GM12801 (cell line): ENCODE data around the gene SLC12A3.

Experiments
- CTCF ChIP-seq: IDR thresholded peaks from one replicate; pipeline ENCODE4 v1.5.1; 2011; ENCODE audit warnings: control low read depth; ENCODE audit not compliant: insufficient read length; ENCODE audit errors: extremely low read depth

SLC12A3 gene

GRCh38 chr16:56838622-56839337 lies 26.2 kb upstream of the SLC12A3 start:
- no peak for TF ChIP-seq CTCF

- no peak for TF ChIP-seq CTCF
These were observed 23.8 kb upstream of the SLC12A3 start for GRCh38 chr16:56841233-56841632.

GRCh38 chr16:56841659-56842058 lies 23.3 kb upstream of the SLC12A3 start:
- no peak for TF ChIP-seq CTCF

- TF ChIP-seq CTCF = no peak
These were observed 22.9 kb upstream of the SLC12A3 start for GRCh38 chr16:56842133-56842532.

GRCh38 chr16:56844056-56844455 lies 21.0 kb upstream of the SLC12A3 start:
- no peak for TF ChIP-seq CTCF

GRCh38 chr16:56847173-56847910 lies 17.7 kb upstream of the SLC12A3 start:
- no peak for TF ChIP-seq CTCF

GRCh38 chr16:56848029-56848936 lies 16.7 kb upstream of the SLC12A3 start:
- TF ChIP-seq CTCF = no peak
